HG02973 (cell line): ENCODE results near the gene PPP1R2C.

Source experiments
- ATAC-seq: cut with Tn5 transposase; IDR thresholded peaks from one replicate; pipeline ENCODE4 v1.9.1; 2021; ENCODE audit warnings: moderate library complexity; ENCODE audit not compliant: unreplicated experiment

Gene PPP1R2C

GRCh38 chrX:42751573-42751972, 26.4 kb downstream of the PPP1R2C start:
- no peak for ATAC-seq

- ATAC-seq: no peak
Measured at GRCh38 chrX:42748067-42748850, 29.7 kb downstream of the PPP1R2C start.

- no peak for ATAC-seq
Measured at GRCh38 chrX:42746606-42747005, 31.4 kb downstream of the PPP1R2C start.

- no peak for ATAC-seq
Measured at GRCh38 chrX:42740456-42740855, 37.5 kb downstream of the PPP1R2C start.

GRCh38 chrX:42739741-42740140, 38.2 kb downstream of the PPP1R2C start:
- ATAC-seq: no peak

- no peak for ATAC-seq
Measured at GRCh38 chrX:42739258-42739657, 38.7 kb downstream of the PPP1R2C start.

- ATAC-seq: no peak
Measured at GRCh38 chrX:42738552-42738951, 39.4 kb downstream of the PPP1R2C start.

- no peak for ATAC-seq
Measured at GRCh38 chrX:42735250-42735649, 42.7 kb downstream of the PPP1R2C start.

- ATAC-seq: no peak
Measured at GRCh38 chrX:42732506-42732905, 45.5 kb downstream of the PPP1R2C start.
